Measurements from ENCODE around the gene TSN.

The TSN gene

GRCh38 chr2:121716126-121716525 is 39.3 kb upstream of the TSN start:
- Histone ChIP-seq H3K27ac (no peak overlapping the region), H3K4me3 (no peak overlapping the region)
- no peak for DNase-seq (ENCODE audit: low spot score)
- TF ChIP-seq CTCF (IDR thresholded peaks at IDR 0.05): no peak

- TF ChIP-seq CTCF (IDR thresholded peaks at IDR 0.05): no peak
Measured at GRCh38 chr2:121717529-121717928, 37.9 kb upstream of the TSN start.

GRCh38 chr2:121721926-121722325 is 33.5 kb upstream of the TSN start:
- DNase-seq (ENCODE audit: low spot score): no peak
- H3K27ac ChIP-seq: no peak overlapping the region
- H3K4me3 ChIP-seq: no peak overlapping the region
- TF ChIP-seq CTCF (IDR thresholded peaks at IDR 0.05): no peak

More at GRCh38 chr2:121717529-121717928, 37.9 kb upstream of the TSN start:
- no peak overlapping the region for H3K4me3 ChIP-seq
- H3K27ac ChIP-seq: no peak overlapping the region
- DNase-seq (ENCODE audit: low spot score): no peak

- Histone ChIP-seq H3K27ac (no peak overlapping the region), H3K4me3 (no peak overlapping the region)
- no peak for DNase-seq (ENCODE audit: low spot score)
- TF ChIP-seq CTCF (IDR thresholded peaks at IDR 0.05): no peak
Measured at GRCh38 chr2:121722479-121722878, 33.0 kb upstream of the TSN start.

GRCh38 chr2:121723316-121723715 is 32.1 kb upstream of the TSN start:
- DNase-seq (ENCODE audit: low spot score): no peak
- Histone ChIP-seq H3K27ac (no peak overlapping the region), H3K4me3 (no peak overlapping the region)
- no peak for TF ChIP-seq CTCF (IDR thresholded peaks at IDR 0.05)

GRCh38 chr2:121727332-121727731 is 28.1 kb upstream of the TSN start:
- DNase-seq (ENCODE audit: low spot score): no peak
- H3K4me3 ChIP-seq: no peak overlapping the region
- TF ChIP-seq CTCF (IDR thresholded peaks at IDR 0.05): no peak
- no peak overlapping the region for H3K27ac ChIP-seq

- no peak overlapping the region for H3K27ac ChIP-seq
Measured at GRCh38 chr2:121727950-121728349, 27.5 kb upstream of the TSN start.

More at GRCh38 chr2:121727950-121728349, 27.5 kb upstream of the TSN start:
- H3K4me3 ChIP-seq: no peak overlapping the region
- no peak for DNase-seq (ENCODE audit: low spot score)
- TF ChIP-seq CTCF (IDR thresholded peaks at IDR 0.05): no peak

All from coronary artery (tissue), 2 donors.